ENCODE results near the gene EOLA1. TPM values are rescaled to one million over a fixed set of nuclear protein-coding genes. Genes with fewer than 3 reads are reported as not detected.
"Not testable (repeated sequence)": the region's sequence is repeated elsewhere in the genome, so short reads cannot be mapped to it uniquely, and the experiment has no call there.

Gene EOLA1
- total RNA-seq, 2 donors from 2014 or later: 11.9 to 18.0 TPM

DNA sequence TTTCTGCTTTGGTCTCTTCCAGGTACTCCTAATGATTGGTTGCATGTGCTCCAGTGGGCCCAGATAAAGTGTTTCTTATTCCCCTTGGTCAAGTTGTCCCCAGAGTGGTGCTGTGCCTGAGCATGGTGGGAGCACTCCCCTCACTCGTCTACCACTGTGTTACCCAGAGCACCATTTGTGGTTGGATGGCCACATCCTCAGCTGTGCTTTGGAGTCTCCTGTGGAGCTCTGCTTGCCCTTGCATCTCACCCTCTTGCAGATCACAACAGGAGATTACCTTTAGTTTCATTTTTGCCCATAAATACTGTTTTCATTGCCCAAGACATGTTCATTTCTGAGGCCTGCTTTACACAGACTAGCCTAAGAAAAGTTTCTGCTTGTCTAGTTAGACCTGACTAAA, 9.6 kb downstream of the EOLA1 start:
- DNase-seq; H3K9me3 Mint-ChIP-seq; H3K4me1 ChIP-seq (ENCODE audit: control insufficient read depth, insufficient read depth, low read length); H3K9ac ChIP-seq (ENCODE audit: extremely low read depth, low read length, poor library complexity, severe bottlenecking); H3K36me3 ChIP-seq (ENCODE audit: control insufficient read depth, insufficient read depth, low read length); H3K4me3 ChIP-seq (ENCODE audit: low read length); H3K27ac Mint-ChIP-seq; H3K4me1 Mint-ChIP-seq; H3K36me3 Mint-ChIP-seq (ENCODE audit: low read depth); H3K27me3 ChIP-seq (ENCODE audit: control insufficient read depth, insufficient read depth, low read length, poor library complexity, severe bottlenecking); H3K27ac ChIP-seq (ENCODE audit: low read depth, low read length); H3K4me3 Mint-ChIP-seq; H3K27me3 Mint-ChIP-seq (ENCODE audit: insufficient read depth); H3K9me3 ChIP-seq (ENCODE audit: control insufficient read depth, low read length): not testable (repeated sequence)
- WGBS, 2 experiments (ENCODE audit: insufficient coverage in 1 of 2, insufficient read length in 1 of 2): 100% methylated on average over 1 of the region's 1 CpG; no CpG with 5 or more reads in 1 of the 2 experiments

- not testable (repeated sequence) for H3K36me3 Mint-ChIP-seq (ENCODE audit: low read depth); H3K4me1 Mint-ChIP-seq; H3K36me3 ChIP-seq (ENCODE audit: control insufficient read depth, insufficient read depth, low read length); H3K9me3 Mint-ChIP-seq; H3K27ac Mint-ChIP-seq; H3K4me3 Mint-ChIP-seq; H3K4me3 ChIP-seq (ENCODE audit: low read length); H3K9ac ChIP-seq (ENCODE audit: extremely low read depth, low read length, poor library complexity, severe bottlenecking); H3K27ac ChIP-seq (ENCODE audit: low read depth, low read length); H3K9me3 ChIP-seq (ENCODE audit: control insufficient read depth, low read length); H3K27me3 ChIP-seq (ENCODE audit: control insufficient read depth, insufficient read depth, low read length, poor library complexity, severe bottlenecking); DNase-seq; H3K4me1 ChIP-seq (ENCODE audit: control insufficient read depth, insufficient read depth, low read length); H3K27me3 Mint-ChIP-seq (ENCODE audit: insufficient read depth)
- WGBS, 2 experiments (ENCODE audit: insufficient coverage in 1 of 2, insufficient read length in 1 of 2): no CpG with 5 or more reads among the region's 4 CpGs
Observed at GRCh38 chrX:149551245-149551938, 10.6 kb downstream of the EOLA1 start.

DNA sequence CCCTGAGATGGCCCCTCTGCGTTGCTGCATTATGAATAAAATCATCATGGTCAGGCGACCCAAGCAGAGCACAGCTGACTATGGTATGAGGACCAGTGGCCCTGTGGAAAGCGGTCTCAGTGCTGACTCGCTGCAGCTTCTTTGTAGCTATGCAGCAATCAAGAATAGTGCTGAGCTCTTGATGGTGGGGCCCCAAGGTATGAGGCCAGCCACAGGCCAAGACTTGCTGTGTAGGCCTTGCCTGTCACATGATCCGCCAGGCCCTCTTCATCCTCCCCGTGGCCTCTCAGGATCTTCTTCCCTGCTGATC, 11.1 kb downstream of the EOLA1 start:
- H3K36me3 ChIP-seq (ENCODE audit: control insufficient read depth, insufficient read depth, low read length); H3K4me3 Mint-ChIP-seq; H3K27me3 Mint-ChIP-seq (ENCODE audit: insufficient read depth); H3K9me3 ChIP-seq (ENCODE audit: control insufficient read depth, low read length); DNase-seq; H3K4me1 Mint-ChIP-seq; H3K9ac ChIP-seq (ENCODE audit: extremely low read depth, low read length, poor library complexity, severe bottlenecking); H3K27me3 ChIP-seq (ENCODE audit: control insufficient read depth, insufficient read depth, low read length, poor library complexity, severe bottlenecking); H3K27ac ChIP-seq (ENCODE audit: low read depth, low read length); H3K27ac Mint-ChIP-seq; H3K4me1 ChIP-seq (ENCODE audit: control insufficient read depth, insufficient read depth, low read length); H3K9me3 Mint-ChIP-seq; H3K36me3 Mint-ChIP-seq (ENCODE audit: low read depth); H3K4me3 ChIP-seq (ENCODE audit: low read length): not testable (repeated sequence)
- WGBS, 2 experiments (ENCODE audit: insufficient coverage in 1 of 2, insufficient read length in 1 of 2): no CpG with 5 or more reads among the region's 6 CpGs

DNA sequence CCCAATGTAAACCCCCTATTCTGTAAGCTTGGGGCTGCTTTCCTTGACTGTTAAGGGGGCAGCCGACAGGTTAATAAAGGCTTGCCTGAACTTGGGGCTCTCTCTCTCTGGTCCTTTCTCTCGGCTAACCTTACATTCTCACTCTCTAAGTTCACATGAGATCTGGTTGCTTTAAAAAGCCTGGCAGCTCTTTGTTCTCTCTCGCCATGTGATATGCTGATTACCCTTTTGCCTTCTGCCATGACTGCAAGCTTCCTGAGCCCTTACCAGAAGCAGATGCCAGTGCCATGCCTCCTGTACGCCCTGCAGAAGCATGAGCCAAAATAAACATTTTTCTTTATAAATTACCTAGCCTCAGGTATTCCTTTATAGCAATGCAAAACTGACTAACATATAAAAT, 14.4 kb downstream of the EOLA1 start:
- not testable (repeated sequence) for H3K27ac Mint-ChIP-seq; H3K9me3 ChIP-seq (ENCODE audit: control insufficient read depth, low read length); H3K9ac ChIP-seq (ENCODE audit: extremely low read depth, low read length, poor library complexity, severe bottlenecking); H3K4me3 Mint-ChIP-seq; H3K4me1 ChIP-seq (ENCODE audit: control insufficient read depth, insufficient read depth, low read length); H3K4me3 ChIP-seq (ENCODE audit: low read length); H3K36me3 ChIP-seq (ENCODE audit: control insufficient read depth, insufficient read depth, low read length); H3K27me3 ChIP-seq (ENCODE audit: control insufficient read depth, insufficient read depth, low read length, poor library complexity, severe bottlenecking); H3K27ac ChIP-seq (ENCODE audit: low read depth, low read length); H3K27me3 Mint-ChIP-seq (ENCODE audit: insufficient read depth); DNase-seq; H3K36me3 Mint-ChIP-seq (ENCODE audit: low read depth); H3K4me1 Mint-ChIP-seq; H3K9me3 Mint-ChIP-seq
- no CpG with 5 or more reads among the region's 4 CpGs for WGBS, 2 experiments (ENCODE audit: insufficient coverage in 1 of 2, insufficient read length in 1 of 2)

- no peaks in the 10 kb centered on the region for H3K4me1 ChIP-seq (ENCODE audit: control insufficient read depth, insufficient read depth, low read length)
- no peak overlapping the region for H3K27ac ChIP-seq (ENCODE audit: low read depth, low read length)
- H3K27me3 Mint-ChIP-seq (ENCODE audit: insufficient read depth): no peaks in the 10 kb centered on the region
- no peak overlapping the region for H3K4me3 ChIP-seq (ENCODE audit: low read length)
- no peaks in the 10 kb centered on the region for H3K9me3 ChIP-seq (ENCODE audit: control insufficient read depth, low read length)
- 96% methylated on average over 3 of the region's 4 CpGs; no CpG with 5 or more reads in 1 of the 2 experiments for WGBS, 2 experiments (ENCODE audit: insufficient coverage in 1 of 2, insufficient read length in 1 of 2)
- no peak overlapping the region for H3K27ac Mint-ChIP-seq
- no peaks in the 10 kb centered on the region for H3K4me1 Mint-ChIP-seq
- H3K9me3 Mint-ChIP-seq: peaks cover 45% of the 10 kb centered on the region
- no peak for TF ChIP-seq CTCF (conservative IDR thresholded peaks at IDR 0.05)
- no peak overlapping the region for H3K4me3 Mint-ChIP-seq
- no peaks in the 10 kb centered on the region for H3K27me3 ChIP-seq (ENCODE audit: control insufficient read depth, insufficient read depth, low read length, poor library complexity, severe bottlenecking)
- H3K9ac ChIP-seq (ENCODE audit: extremely low read depth, low read length, poor library complexity, severe bottlenecking): no peak overlapping the region
- H3K36me3 ChIP-seq (ENCODE audit: control insufficient read depth, insufficient read depth, low read length): no peaks in the 10 kb centered on the region
- H3K36me3 Mint-ChIP-seq (ENCODE audit: low read depth): no peaks in the 10 kb centered on the region
- DNase-seq: no peak
Observed at GRCh38 chrX:149563359-149563758, 22.5 kb downstream of the EOLA1 start.

All from endodermal cell (in vitro differentiated cells).